ENCODE data around the gene SLC6A11.

The SLC6A11 gene

DNA sequence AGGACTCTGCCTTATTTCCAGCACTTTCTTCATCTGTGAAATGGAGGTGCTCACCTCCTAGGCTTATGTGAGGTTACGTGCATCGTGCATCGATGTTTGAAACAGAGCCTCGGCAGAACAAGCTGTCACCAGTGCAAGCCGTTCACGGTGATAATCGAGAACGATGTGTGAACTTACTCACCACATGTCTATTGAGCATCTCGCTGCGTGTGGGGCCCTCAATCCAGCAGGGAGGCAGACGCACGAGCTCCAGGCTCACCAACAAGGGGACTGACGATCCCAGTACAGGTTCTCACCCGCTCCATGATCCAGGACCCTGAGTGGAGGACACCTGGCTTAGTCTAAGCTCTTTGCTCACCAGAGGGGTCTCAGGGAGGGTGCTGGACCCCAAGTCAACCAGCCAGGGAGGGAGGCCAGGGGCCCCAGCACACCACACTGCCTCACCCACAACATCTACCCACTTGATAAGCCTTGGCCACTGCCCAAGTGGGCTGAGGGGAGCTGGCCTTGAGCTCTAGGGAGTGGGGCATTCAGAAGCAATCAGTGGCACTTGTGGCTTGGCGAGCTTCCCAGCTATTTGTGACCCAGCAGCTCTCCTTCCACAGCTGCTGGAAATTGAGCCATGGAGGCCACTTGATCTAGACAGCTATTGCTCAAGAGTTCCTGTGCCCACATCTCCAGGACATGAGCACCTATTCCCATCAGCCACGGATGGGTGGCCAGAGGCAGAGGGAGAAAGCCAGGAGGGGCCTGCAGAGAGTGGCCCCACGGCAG is 142.1 kb downstream of the SLC6A11 start:
- peak; percentile 85 for DNase-seq

DNA sequence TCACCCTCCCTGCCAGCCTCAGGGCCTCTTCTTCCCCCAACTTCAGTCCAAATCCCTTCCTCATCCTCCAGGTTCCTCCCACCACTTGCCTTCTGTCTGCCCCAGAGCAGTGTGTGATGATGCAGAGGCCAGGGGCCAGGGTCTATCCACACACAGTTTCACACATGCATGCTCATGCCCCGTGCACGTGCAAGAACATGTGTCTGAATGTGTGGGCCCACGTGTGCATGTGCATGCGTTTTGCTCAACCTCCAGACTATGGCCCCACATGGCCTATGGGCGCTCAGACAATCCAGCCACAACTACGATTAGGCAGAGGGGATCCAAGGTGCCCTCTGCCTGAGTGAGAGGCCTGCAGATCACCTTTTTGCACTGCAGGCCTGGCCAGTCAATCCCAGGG is 144.2 kb downstream of the SLC6A11 start:
- DNase-seq, result no peak

DNA sequence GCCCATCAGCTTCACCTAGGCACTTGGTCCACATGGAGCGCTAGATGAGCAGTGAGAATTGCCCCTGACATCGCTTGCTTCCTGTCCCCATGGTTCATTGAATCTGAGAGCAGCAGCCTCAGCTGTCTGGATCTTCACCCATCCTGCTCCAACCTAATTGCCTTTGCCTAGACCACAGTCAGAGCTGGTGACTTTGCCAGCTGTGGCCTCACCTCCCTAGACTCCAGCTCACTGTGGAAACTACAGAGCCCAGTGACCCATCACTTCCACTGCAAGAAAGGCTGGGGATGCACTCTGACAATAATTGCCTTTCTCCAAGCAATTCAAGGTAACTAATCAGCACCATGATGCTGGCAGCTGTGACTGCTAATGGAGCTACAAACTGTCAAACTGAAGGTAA is 145.9 kb downstream of the SLC6A11 start:
- no peak for DNase-seq

DNA sequence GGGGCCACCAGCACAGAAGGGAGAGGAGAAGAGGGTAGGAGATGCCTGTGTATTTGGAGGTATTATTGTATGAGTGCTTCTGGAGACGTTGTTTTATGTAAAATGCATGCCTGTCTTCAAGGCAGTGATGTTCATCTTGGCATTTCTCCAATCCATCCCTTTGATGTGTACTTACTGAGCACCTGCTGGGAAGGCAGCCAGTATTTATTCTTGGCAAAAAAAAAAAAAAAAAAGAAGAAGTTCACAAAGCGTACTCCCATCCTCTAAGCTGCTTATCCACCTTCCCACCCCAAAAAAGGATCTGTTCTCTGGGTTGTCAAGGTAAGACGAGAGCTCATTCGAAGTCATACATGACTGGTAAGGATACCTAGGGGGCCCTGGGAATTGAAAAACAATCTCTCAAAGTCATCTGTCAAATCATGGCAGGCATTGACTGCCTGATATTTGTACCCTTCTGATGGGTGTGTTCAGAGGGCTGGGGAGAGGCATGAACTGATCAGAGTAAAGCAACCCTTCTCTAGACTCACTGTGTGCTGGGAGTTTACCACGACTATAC is 146.5 kb downstream of the SLC6A11 start:
- no peak for DNase-seq

DNA sequence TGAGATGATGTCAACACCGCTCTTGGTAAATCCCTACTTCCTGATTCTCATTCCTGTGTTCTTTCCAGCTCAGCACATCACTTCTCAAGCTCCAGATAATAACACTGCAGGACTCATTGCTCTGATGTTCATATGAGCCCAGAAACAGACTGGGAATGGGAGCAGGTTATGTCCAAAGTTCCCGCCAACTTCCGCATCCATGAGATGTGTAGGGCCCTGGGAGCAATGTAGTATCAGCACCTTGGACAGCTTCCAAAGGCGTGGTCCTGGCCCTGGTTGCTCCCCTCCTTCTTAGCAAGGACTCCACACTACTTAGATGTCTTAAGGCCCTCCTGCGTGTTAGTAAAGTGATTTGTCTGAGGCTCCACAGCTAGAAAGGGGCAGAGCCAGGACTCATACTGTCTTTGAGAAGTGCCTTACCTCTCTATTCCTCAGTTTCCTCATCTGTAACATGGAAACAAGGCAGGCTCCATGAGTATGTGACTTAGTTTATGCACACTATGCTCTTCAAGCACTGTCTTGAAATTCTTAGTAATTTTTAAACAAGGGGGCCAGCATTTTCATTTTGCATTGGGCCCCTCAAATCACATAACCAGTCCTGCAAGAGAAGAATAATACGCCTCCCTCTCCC is 148.6 kb downstream of the SLC6A11 start:
- peak; percentile 70 for DNase-seq

DNA sequence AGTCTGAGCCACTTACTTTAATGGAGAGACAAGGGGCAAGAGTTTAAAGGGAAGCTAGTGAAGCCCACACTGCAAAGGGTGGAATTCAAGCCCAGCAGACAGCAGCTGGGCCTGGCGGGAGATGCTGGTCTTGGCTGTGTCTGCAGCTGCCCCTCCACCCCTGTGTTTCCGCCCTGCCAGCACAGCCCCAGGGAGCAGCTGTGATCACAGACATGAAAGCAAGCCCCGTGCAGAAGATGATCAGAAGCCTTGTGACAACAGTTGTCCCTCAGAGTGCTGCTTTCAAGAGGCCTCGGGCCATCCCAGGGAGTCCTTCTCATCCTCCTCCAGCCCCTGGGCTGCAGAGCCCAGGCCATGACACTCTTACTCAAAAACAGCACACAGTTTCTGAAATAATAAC is 152.4 kb downstream of the SLC6A11 start:
- no peak for DNase-seq

DNA sequence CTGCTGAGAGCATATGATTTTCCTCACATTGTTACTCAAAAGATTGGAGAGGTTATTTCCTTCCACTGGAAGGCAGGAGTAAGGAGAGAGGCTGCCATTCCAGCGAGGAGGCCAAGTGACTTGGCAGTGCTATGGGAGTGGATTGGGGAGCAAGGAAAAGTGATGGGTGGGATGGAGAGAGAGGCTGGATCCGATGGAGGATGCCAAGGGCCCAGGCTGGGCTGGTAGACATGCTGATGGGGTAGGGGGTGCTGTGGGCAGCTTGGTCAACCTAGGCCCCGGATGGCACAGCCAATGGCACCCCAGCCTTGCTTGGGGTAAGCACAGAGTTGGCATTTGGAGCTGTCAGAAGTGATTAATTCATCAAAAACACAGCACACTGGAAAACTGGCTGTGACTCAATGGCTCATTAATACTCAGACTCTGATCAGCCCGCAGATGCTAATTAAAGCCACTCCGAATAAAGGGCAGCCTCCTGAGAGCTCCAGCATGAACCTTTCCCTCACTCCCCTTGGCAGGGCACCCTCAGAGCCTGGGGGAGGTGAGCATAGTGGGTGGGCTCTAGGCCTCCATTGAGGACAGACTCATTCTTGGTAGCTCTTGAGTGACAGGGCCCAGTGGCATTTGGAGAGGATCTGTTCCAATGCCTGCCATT is 154.4 kb downstream of the SLC6A11 start:
- DNase-seq, result no peak

DNA sequence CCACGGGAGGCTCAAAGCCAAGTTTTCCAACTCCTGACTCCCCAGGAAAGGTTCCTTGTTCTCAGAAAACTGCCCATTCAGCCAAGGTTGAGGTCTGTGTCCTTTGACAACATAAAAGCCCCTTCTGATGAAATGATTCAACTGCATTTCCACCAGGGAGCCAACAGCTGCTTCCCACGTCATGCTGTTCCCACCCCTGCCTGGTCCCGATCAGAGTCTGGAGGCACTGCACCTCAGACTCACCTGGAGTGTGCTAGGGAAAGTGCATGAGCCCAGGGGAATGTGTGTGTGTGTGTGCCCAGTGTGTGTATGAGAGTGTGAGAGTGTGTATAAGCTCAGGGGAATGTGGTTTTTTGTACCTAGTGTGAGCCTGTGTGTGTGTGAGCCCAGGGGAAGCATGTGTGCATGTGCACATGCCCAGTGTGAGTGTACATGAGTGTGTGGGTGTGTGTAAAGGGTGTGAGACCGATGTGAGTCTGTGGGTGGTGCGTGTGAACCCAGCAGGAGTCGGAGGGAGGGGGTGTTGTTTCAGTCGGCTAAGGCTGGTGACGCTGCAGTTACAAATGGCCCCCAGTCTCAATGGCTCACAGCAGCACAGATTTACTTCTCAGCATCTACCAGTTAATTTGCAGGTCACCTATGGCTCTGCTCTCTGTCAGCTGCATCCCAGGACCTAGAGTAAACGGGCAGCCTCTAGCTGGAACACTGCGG is 156.2 kb downstream of the SLC6A11 start:
- no peak for DNase-seq

DNA sequence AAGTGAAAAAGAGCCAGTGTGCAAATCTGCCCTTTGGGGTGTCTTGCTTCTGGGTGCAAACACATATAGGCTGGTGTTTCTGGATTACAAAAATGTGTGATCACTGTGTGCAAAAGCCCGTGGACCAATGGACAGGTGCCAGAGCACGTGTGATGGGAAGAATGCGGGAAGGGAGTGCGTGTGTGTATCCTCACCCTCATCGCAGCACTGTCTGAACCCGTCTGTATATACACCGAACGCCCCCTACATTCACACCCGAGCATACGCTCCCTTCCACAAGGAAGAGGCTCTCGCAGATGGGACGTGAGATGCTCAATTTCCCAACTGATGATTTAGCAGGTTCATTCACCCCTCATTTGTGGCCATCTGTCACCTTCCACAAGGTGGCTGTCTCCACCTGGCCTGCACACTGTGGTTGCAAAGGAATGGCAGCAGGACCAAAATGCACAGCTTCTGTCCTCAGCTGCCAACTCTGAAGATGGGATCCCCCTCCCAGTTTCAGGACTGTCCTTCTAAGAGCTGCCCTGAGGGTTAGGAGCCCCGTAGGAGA is 157.1 kb downstream of the SLC6A11 start:
- DNase-seq, result no peak

DNA sequence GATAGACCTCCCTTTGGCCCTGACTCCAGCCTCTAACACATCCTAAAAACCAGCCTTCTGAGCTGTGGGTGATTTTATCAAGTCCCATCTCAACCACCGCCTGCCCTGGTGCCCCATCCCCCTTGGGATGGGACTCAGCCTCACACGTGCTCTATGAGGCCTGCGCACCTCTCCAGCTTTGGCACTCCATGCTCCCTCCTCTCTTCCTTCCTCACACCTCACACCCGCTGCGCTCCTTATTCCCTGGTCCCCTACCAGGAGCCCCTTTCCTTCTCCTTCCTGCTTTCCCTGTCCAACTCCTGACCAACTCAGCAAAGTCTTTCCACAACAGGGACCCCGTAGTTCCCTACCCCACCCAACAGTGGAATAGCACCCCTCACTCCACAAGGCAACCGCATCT is 158.1 kb downstream of the SLC6A11 start:
- no peak for DNase-seq

DNA sequence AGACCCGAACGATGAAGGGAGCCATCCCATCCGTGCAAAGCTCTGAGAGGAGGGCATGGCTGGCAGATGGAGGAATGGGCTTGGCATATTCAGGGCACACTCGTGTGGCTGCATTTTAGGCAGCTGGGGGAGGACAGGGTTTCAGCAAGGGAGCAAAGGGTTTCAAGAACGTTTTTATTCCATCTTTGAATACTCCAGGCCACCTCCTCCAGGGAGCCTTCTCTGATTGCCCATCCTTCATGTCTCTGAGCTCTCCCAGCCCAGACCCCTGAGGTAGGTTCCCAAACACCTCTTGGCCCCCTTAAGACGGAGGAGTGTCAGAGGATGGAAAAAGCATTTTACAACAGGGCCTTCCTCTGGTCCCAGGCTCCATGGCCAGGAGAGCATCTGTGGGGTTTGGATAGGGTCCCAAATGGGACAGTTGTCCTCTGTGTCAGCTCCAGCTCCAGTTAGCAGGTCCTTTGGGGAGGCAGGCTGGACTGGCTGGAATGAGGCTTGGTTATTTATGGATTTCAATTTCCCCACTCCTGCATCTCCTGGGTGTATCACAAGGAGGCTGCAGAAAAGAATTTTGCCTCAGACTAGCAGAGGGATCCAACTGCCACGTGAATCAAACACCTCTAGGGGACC is 158.8 kb downstream of the SLC6A11 start:
- no peak for DNase-seq

DNA sequence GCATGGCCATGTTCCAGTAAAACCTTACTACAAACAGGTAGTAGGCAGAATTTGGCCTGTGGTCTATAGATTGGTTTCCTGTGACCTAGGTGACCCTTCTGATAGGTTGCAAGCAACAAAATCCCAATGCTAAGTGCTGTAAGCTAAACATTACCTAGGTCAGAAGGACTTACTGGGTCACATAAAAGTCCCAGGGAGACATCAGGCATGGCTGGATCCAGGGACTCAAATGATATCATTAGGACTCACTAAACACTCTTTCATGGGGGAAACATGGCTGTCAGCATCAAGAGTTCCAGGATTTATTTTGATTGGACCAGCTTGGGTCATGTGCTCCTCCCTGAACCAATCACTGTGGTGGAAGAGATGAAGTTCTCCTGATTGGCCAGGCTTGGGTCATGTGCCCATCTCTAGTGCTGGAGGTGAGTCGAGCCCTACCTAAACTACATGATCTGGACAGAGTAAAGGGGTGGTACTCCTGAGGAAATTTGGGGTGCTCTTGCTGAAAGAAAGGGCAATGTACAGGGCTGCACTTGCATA is 159.7 kb downstream of the SLC6A11 start:
- DNase-seq, result no peak

DNA sequence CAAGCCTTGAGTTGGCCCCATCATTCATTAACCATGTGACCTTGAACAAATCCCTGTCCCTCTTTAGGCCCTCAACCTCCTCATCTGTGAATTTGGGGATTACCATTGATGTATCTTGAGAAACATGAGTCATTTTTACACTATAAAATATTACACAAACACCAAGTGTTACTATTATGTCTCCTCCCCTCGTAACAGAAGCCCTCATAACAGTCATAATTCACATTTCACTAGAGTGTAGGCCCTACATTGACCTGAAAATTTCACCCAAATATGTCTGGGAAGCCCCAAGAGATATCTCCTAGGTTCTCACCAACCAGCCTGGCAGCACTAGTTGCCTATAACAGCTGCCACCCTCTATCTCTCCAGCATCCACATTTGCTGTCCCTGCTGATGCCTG is 160.7 kb downstream of the SLC6A11 start:
- DNase-seq, result no peak

DNA sequence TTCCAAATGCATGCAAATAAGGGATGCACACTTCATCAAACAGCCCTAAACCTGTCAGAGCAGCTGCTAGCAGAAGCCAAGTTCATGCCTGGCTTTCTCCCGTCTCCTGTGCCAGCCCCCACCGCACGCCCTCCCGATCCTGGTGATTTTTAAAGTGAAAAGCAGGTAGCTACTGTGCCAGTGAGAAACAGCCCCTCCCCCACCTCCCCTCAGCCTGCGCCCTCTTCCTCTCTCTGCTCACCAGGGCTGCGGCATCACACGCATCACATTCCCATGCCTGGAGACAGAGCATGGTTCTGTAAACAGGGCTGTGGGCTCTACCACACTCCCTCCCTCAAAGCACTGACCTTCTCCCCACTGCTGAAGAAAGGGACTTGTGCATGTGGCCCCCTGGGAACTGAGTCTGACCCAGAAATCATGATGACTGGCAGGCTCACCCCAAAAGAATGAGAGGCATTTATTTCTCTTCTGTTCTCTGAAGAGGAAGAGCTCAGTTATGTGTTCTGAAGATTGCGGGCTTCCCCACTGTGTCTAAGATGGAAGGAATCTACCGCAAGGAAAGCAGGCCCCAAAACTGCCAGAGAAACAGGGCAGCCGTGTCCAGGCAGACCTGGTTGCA is 162.0 kb downstream of the SLC6A11 start:
- DNase-seq, result no peak

DNA sequence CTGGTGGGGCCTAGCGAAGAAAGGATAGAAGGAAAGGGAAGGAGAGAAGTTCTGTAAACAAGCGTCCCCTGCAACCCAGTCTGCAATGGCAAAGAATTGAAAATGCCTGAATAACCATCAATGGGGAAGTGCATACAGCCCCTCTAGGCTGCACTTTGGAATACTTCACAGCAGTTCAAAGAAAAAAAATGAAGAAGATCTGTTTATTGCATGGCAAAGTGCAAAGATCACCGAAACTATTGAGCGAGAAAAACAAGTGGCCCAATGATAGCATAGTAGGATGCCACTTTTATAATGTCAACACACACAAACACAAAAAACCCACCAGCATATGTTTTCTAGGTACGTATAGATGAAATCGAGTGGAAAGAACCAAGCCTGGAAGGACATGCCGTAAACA is 162.9 kb downstream of the SLC6A11 start:
- DNase-seq, result no peak

DNA sequence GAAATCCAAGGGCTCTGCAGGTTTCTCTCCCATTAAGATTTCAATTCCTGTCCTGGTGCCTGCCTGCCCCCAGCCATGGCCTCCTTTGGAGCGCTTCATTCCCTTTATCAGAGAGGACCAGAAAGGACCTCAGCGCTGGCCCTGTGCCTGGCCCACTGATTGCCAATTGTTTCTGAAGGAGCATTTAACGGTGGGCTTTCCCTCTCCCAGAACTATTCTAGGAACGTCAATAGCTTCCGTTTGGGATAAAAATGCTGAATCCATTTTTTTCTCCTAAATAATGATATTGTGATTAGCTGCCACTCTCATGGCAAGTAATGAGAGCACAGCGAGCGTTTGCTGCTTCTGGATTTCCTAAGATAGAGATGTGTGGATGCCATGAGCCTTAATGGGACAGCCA is 164.3 kb downstream of the SLC6A11 start:
- DNase-seq, result no peak

DNA sequence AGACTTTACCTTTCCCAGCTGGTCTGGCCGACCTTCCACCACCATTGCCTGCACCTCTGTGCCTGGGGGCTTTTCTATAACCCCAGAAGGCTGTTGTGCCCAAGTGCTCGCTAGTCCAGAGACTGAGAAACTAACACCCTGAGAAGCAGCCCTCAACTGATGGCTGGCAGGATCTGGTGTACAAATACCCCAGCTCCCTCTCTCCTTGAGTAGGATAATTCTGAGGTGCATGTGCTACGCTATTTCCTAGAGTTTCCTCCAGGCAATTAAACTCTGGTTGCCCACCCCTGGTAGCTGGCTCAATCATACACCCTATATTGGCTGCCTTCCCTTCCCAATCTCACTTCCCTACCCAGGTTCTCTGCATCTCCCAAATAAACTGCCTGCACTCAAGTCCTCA is 165.0 kb downstream of the SLC6A11 start:
- no peak for DNase-seq

DNA sequence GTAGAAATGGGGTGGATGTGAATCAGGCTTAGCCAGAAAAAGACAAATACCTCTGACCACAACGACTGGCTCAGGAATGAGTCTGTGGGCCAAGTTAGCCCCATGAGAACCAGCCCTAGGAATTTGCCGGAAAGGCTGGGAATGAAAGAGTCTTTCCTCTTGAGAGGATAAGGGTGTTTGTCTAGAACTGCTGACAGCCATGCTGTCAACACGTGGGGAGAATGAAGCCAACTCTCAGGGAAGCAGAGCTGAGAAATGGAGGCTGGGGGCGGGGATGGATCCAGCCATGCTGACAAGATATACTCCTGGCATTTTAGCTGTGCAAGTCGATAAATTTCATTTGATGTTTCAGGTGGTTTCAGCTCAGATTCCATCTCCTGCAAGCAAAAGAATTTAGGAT is 165.9 kb downstream of the SLC6A11 start:
- no peak for DNase-seq

DNA sequence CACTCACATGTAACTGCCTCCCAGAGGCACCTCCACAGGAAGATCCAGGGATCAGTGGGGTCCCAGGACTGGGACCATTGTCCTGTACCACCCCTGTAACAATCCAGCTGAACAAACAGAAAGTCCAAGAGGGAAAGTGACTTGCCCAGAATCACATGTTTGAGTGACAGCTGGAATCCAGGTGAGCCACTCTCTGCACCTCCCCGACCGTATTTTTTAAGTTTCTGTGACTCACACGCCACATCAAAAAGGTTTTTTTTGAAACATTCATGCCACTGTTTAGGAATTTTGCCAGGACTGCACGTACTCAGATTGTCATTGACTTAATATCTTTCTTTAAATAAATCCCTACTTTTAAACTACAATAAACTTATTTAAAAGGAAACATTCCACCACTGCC is 166.8 kb downstream of the SLC6A11 start:
- no peak for DNase-seq

DNA sequence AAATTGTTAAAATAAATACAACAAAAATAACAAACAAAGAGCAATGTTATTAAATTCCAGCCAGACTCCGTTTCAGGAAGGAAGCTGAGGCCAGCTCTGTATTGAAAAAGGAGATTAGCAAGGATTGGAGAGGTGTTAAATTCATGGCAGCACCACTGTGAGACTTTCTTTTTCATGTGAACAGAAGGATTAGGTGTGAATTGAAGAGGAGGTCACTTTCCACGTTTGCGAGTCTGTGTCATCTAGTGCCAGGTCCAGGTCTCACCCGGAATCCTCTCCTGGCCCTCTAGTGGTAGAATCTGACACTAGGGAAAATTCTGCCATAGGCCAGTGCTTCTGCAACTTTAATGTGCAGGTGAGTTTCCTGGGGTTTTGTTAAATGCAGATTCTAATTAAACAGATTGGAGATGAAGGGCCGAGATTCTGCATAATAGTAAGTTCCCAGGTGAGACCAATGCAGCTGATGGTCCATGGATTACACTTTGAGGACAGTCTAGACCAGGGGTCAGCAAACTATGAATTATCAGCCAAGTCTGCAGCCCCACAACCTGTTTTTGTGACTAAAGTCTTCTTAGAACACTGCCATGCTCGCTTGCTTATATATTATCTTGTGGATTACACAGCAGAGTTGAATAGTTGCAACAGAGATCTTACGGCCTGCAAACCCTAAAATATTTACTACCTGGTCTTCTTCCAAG is 167.3 kb downstream of the SLC6A11 start:
- DNase-seq, result peak; percentile 67

DNA sequence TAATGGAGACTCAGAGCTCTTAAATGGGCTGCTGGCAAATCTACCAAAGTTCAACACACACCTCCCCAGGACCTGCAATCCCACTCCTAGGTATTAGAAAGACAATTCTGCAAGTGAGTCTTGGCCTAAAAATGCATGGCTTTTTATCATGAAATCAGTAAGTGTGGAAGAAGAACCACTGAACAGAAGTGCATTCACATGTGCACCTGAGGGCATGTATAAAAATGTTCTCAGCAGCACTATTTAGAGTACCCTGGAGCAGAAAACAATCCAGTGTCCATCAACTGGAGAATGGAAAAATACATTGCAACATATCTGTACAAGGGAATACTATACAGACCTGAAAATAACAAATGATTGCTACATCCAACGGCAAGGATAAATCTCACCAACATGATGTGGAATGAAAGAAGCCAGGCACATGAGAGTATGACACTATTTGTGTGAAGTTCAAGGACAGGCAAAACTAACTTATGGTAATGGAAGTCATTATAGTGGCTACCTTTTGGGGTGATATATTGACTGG is 168.4 kb downstream of the SLC6A11 start:
- no peak for DNase-seq
